Caco-2 (cell line): ENCODE results near the gene CCNI2. TPM values are rescaled to one million over a fixed set of nuclear protein-coding genes. Genes with fewer than 3 reads are reported as not detected.

ENCODE experiments used
- BruUV-seq: library from RNA; stranded (reverse); fragments of 400-500 nt; replicated peaks from 2 replicates; lab custom pipeline; 2021; lab: Mats Ljungman, UMichigan
- CTCF ChIA-PET: fragments of 300-600 bp; sonication (Branson Sonifier 250); formaldehyde crosslinking; loops from one replicate; lab custom pipeline; 2022; ENCODE audit warnings: antibody characterized with exemption; lab: Charles Lee
- POLR2A ChIA-PET: fragments of 300-600 bp; sonication (Branson Sonifier 250); formaldehyde crosslinking; loops from one replicate; lab custom pipeline; 2022; ENCODE audit warnings: antibody characterized with exemption; lab: Charles Lee
- DNase-seq, 2 experiments: peaks; one replicate each; pipeline versions ENCODE4 v3.0.0 to v3.0.0-alpha.2; 2020 to 2022
- H3K27me3 ChIP-seq: replicated peaks from 2 replicates; pipeline ENCODE4 v1.6.0; 2011; ENCODE audit warnings: low read length; ENCODE audit not compliant: control insufficient read depth, insufficient read depth
- H3K36me3 ChIP-seq: 2 replicates; pipeline ENCODE4 v1.5.1; 2011; ENCODE audit warnings: low read length; ENCODE audit not compliant: control insufficient read depth, insufficient read depth
- H3K4me1 ChIP-seq: fragments of 250-450 bp; sonication (Bioruptor Pico); 2 replicates; pipeline ENCODE4 v1.5.1; 2020; ENCODE audit warnings: mild to moderate bottlenecking
- H3K4me3 ChIP-seq: 2 replicates; pipeline ENCODE4 v1.5.1; 2011; ENCODE audit warnings: low read depth, mild to moderate bottlenecking, control low read depth, low read length
- H3K9me3 ChIP-seq: fragments of 250-450 bp; sonication (Bioruptor Pico); 2 replicates; pipeline ENCODE4 v1.5.1; 2020; ENCODE audit warnings: mild to moderate bottlenecking, moderate library complexity
- H3K27ac Mint-ChIP-seq: one replicate; pipeline ENCODE4 v1.8.0; 2022; ENCODE audit warnings: mixed read lengths; ENCODE audit not compliant: unreplicated experiment
- H3K27me3 Mint-ChIP-seq: one replicate; pipeline ENCODE4 v1.8.0; 2022; ENCODE audit warnings: mixed read lengths; ENCODE audit not compliant: insufficient read depth, unreplicated experiment
- H3K36me3 Mint-ChIP-seq: one replicate; pipeline ENCODE4 v1.8.0; 2022; ENCODE audit warnings: mild to moderate bottlenecking, mixed read lengths; ENCODE audit not compliant: insufficient read depth, unreplicated experiment
- H3K4me1 Mint-ChIP-seq: one replicate; pipeline ENCODE4 v1.8.0; 2022; ENCODE audit warnings: low read depth, mixed read lengths; ENCODE audit not compliant: unreplicated experiment
- H3K4me3 Mint-ChIP-seq: one replicate; pipeline ENCODE4 v1.8.0; 2022; ENCODE audit warnings: mild to moderate bottlenecking, moderate library complexity, mixed read lengths; ENCODE audit not compliant: unreplicated experiment
- H3K9me3 Mint-ChIP-seq: one replicate; pipeline ENCODE4 v1.8.0; 2022; ENCODE audit warnings: mixed read lengths; ENCODE audit not compliant: unreplicated experiment
- intact Hi-C: fragments of 100-400 bp; cut with micrococcal nuclease; formaldehyde crosslinking; loops from one replicate; pipeline ENCODE4 v1.10.0; 2022; ENCODE audit not compliant: unreplicated experiment
- total RNA-seq: library from RNA; stranded (reverse); gene quantifications from 2 replicates; pipeline ENCODE4 v1.2.3, GENCODE V29; 2022
- TF ChIP-seq, protein P1 (sequence below), 2 experiments: fragments of 200-600 bp in 1 of 2; IDR thresholded peaks; 1 replicate in 1 of 2; 2 replicates in 1 of 2; pipeline versions ENCODE4 v1.5.1 to v1.8.0; 2011 to 2022; ENCODE audit warnings: antibody characterized with exemption in 1 of 2, control low read depth in 1 of 2, inconsistent platforms in 1 of 2, low read depth in 1 of 2, low read length in 1 of 2, mild to moderate bottlenecking in 1 of 2, moderate library complexity in 1 of 2; ENCODE audit not compliant: insufficient read depth in 1 of 2, severe bottlenecking in 1 of 2, unreplicated experiment in 1 of 2

Gene CCNI2
- total RNA-seq, 1 experiment from 2014 or later = 0.18 TPM

- no peaks in the 10 kb centered on the region for H3K9me3 Mint-ChIP-seq
- H3K27ac Mint-ChIP-seq = no peak overlapping the region
- Histone ChIP-seq H3K27me3 (no peaks in the 10 kb centered on the region), H3K4me3 (no peak overlapping the region), H3K4me1 (0 out of 2 replicates have a peak, but pooled peaks cover 10% of the 10 kb centered on the region), H3K9me3 (no peaks in the 10 kb centered on the region), H3K36me3 (no peaks in the 10 kb centered on the region; the same call in 1 of the 2 replicates)
- peaks cover 7% of the 10 kb centered on the region for H3K4me1 Mint-ChIP-seq
- no peak overlapping the region for H3K4me3 Mint-ChIP-seq
- ChIA-PET CTCF (interaction anchor here (1.0 kb wide), 1 partner anchor 35 kb away, joined by 3 read pairs; no protein-coding TSS in a partner anchor), POLR2A (no interaction called here)
- no TSS peak for BruUV-seq
- intact Hi-C loops = no loop called here
- H3K27me3 Mint-ChIP-seq = peaks cover 5% of the 10 kb centered on the region
- no peaks in the 10 kb centered on the region for H3K36me3 Mint-ChIP-seq
- TF ChIP-seq, protein P1, sequence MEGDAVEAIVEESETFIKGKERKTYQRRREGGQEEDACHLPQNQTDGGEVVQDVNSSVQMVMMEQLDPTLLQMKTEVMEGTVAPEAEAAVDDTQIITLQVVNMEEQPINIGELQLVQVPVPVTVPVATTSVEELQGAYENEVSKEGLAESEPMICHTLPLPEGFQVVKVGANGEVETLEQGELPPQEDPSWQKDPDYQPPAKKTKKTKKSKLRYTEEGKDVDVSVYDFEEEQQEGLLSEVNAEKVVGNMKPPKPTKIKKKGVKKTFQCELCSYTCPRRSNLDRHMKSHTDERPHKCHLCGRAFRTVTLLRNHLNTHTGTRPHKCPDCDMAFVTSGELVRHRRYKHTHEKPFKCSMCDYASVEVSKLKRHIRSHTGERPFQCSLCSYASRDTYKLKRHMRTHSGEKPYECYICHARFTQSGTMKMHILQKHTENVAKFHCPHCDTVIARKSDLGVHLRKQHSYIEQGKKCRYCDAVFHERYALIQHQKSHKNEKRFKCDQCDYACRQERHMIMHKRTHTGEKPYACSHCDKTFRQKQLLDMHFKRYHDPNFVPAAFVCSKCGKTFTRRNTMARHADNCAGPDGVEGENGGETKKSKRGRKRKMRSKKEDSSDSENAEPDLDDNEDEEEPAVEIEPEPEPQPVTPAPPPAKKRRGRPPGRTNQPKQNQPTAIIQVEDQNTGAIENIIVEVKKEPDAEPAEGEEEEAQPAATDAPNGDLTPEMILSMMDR (IDR thresholded peaks at IDR 0.05; ENCODE audit: insufficient read depth in 1 of 2, low read depth in 1 of 2, low read length in 1 of 2, severe bottlenecking in 1 of 2, unreplicated experiment in 1 of 2) = no peak
- DNase-seq = no peak
Measured at GRCh38 chr5:132785365-132785764, 38.1 kb downstream of the CCNI2 start.

DNA sequence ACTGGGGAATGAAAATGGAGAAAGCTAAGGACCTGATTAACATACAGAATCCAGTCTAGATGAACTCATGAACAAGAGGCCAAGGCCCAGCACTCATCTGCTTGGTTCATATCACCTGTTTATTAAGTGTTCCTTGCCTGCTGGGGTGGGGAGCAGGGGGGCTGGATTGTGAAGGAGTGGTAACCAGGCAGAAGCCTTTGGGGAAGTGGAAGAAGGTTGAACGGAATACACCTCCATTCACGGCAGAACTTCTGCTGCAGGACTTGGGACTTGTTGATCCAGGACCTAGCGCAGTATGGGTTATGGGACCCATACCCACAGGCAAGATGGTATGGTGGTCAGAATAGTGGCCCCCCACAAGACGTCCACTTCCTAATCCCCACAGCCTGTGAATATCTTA lies 38.6 kb downstream of the CCNI2 start:
- H3K4me3 Mint-ChIP-seq = no peak overlapping the region
- ChIA-PET POLR2A (no interaction called here), CTCF (no interaction called here)
- H3K9me3 ChIP-seq = no peaks in the 10 kb centered on the region
- no peaks in the 10 kb centered on the region for H3K27me3 ChIP-seq
- H3K27me3 Mint-ChIP-seq = peaks cover 5% of the 10 kb centered on the region
- H3K27ac Mint-ChIP-seq = no peak overlapping the region
- intact Hi-C loops = no loop called here
- H3K4me1 ChIP-seq = 0 out of 2 replicates have a peak, but pooled peaks cover 10% of the 10 kb centered on the region
- no peak for DNase-seq
- H3K4me3 ChIP-seq = no peak overlapping the region
- H3K9me3 Mint-ChIP-seq = no peaks in the 10 kb centered on the region
- H3K4me1 Mint-ChIP-seq = peaks cover 7% of the 10 kb centered on the region
- TF ChIP-seq, protein P1 (IDR thresholded peaks at IDR 0.05; ENCODE audit: insufficient read depth in 1 of 2, low read depth in 1 of 2, low read length in 1 of 2, severe bottlenecking in 1 of 2, unreplicated experiment in 1 of 2) = no peak
- no peaks in the 10 kb centered on the region for H3K36me3 Mint-ChIP-seq
- BruUV-seq = no TSS peak
- no peaks in the 10 kb centered on the region; the same call in 1 of the 2 replicates for H3K36me3 ChIP-seq

DNA sequence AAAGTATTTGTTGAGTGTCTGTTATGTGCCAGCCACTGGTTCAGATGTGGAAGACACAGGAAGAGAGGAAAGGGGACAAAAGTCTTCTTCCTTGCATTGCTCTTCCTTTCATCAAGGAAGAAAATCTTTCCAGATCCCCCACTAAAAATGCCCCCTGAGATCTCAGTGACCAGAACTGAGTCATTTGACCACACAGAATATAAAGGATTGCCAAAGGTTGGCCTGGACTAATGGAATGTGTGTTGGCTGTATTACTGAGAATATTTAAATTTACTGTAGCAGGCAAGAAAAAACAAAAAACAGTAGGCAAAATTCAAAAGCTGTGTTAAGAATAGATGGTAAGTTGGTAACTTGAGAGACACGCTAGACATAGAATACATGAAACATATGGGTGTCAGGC lies 39.9 kb downstream of the CCNI2 start:
- Histone ChIP-seq H3K4me3 (no peak overlapping the region), H3K4me1 (0 out of 2 replicates have a peak, but pooled peaks cover 10% of the 10 kb centered on the region), H3K27me3 (no peaks in the 10 kb centered on the region), H3K36me3 (no peaks in the 10 kb centered on the region; the same call in 1 of the 2 replicates), H3K9me3 (no peaks in the 10 kb centered on the region)
- BruUV-seq = no TSS peak
- Mint-ChIP-seq H3K36me3 (no peaks in the 10 kb centered on the region), H3K27me3 (no peaks in the 10 kb centered on the region), H3K4me3 (no peak overlapping the region), H3K27ac (no peak overlapping the region), H3K4me1 (peaks cover 7% of the 10 kb centered on the region), H3K9me3 (no peaks in the 10 kb centered on the region)
- CTCF ChIA-PET = no interaction called here
- intact Hi-C loops = no loop called here
- POLR2A ChIA-PET = no interaction called here
- TF ChIP-seq, protein P1 (IDR thresholded peaks at IDR 0.05; ENCODE audit: insufficient read depth in 1 of 2, low read depth in 1 of 2, low read length in 1 of 2, severe bottlenecking in 1 of 2, unreplicated experiment in 1 of 2) = no peak
- no peak for DNase-seq
